Bronchial epithelial cell (primary cell): ENCODE data around the gene PTPRE. TPM values are rescaled to one million over a fixed set of nuclear protein-coding genes. Genes with fewer than 3 reads are reported as not detected.

Experiments used
- DNase-seq: peaks from one replicate; pipeline ENCODE4 v3.0.0-alpha.2; 2010; ENCODE audit warnings: low read depth
- FAIRE-seq: peaks from 2 replicates; lab custom pipeline; 2011; peaks lifted over from hg19 to GRCh38; lab: Jason Lieb, UNC
- H3K27me3 ChIP-seq: 2 replicates; pipeline ENCODE4 v1.5.1; 2011; ENCODE audit warnings: low read length; ENCODE audit not compliant: control insufficient read depth, insufficient read depth
- H3K36me3 ChIP-seq: 2 replicates; pipeline ENCODE4 v1.5.1; 2011; ENCODE audit warnings: low read length; ENCODE audit not compliant: control insufficient read depth, insufficient read depth
- H3K4me3 ChIP-seq: 2 replicates; pipeline ENCODE4 v1.5.1; 2011; ENCODE audit warnings: mild to moderate bottlenecking, low read depth, low read length, control low read depth
- CTCF ChIP-seq: IDR thresholded peaks from 2 replicates; pipeline ENCODE4 v1.5.1; 2011; ENCODE audit warnings: mild to moderate bottlenecking, moderate library complexity, low read length, control low read depth, inconsistent platforms; ENCODE audit not compliant: insufficient read depth, severe bottlenecking
- total RNA-seq: library from RNA; depleted of rRNA; stranded (reverse); fragments of >200 nt; gene quantifications from 2 replicates; pipeline ENCODE4 v1.2.1, GENCODE V29; 2014

Gene PTPRE
- total RNA-seq, 1 donor from 2014 or later: 7.9 TPM

GRCh38 chr10:128067691-128068397 is 160.9 kb downstream of the PTPRE start:
- no peak for TF ChIP-seq CTCF
- DNase-seq (no peak), FAIRE-seq (no peak)
- Histone ChIP-seq H3K4me3 (no peak overlapping the region), H3K27me3 (no peaks in the 10 kb centered on the region), H3K36me3 (peaks cover 56% of the 10 kb centered on the region)

DNA sequence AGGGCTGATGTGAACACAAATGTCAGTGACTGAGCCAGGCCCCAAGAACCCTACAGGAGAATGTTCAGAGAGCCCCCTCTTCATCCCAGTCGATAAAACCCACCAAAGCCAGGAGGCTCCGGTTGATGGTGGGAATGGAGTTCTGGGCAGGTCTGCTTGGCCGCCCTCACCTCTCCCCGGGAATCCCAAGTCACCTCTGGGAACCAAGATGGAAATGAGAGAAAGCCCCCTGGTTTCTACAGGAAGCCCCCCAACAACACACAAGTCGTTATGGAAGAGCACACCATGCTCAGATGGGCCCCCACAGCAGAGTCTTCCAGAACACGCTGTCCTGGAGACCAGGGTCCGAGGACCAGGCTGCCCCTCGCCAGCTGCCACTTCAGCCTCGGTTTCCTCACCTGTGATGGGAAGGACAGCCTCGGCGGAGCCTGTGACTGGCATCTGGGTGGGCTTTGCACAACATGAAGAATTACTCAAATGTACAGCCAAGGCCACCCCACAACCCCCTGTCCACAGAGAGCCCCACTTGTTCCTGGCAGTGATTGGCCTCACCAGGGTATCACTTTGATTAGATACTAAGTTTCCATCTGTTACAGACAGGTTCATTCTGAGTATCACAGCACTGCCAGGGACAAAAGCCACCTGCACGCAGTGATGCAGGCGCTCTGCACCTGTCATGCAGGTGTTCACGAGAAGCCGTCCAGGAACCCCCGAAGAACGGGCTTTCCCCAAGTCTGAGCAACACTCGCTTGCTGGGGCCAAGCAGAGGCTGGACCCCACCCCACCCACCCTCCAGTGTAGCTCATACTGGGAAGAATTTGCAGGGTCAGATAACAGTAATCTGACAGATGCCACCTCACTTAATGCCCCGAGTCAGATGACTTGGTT is 161.7 kb downstream of the PTPRE start:
- FAIRE-seq (no peak), DNase-seq (no peak)
- TF ChIP-seq CTCF: no peak
- no peak overlapping the region for H3K4me3 ChIP-seq
- H3K27me3 ChIP-seq: no peaks in the 10 kb centered on the region
- H3K36me3 ChIP-seq: peaks cover 61% of the 10 kb centered on the region

DNA sequence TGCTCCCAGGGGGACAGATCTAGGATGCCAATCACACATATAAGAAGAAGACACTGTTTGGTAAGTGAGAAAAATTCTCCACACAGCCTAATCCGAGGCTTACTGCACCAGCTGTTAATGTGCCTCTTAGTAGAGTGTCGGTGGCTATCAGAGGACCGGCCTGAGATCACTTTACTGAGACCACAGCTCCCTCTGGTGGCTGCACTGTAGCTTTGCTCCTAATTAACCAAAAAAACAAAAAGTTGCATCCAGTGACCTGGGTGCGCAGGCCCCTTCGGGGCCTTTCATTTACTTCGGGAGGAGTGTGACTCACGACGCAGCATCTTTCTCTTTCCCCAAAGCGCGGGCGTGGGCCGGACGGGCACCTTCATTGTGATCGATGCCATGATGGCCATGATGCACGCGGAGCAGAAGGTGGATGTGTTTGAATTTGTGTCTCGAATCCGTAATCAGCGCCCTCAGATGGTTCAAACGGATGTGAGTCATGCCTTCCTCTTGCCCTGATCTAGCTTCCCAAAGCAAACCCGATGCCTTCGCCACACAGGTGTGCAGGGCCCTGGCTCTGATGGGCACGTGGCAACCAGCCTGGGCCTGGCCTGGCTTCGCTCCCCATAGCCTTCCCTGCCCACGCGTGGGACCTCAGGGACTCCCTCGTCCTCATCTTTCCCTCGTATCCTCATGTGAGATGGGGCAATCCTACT is 162.6 kb downstream of the PTPRE start:
- peak; percentile 64 for FAIRE-seq
- peaks cover 61% of the 10 kb centered on the region for H3K36me3 ChIP-seq
- no peak overlapping the region for H3K4me3 ChIP-seq
- no peaks in the 10 kb centered on the region for H3K27me3 ChIP-seq
- peak; percentile 85 for DNase-seq
- peak; percentile 78 for TF ChIP-seq CTCF

GRCh38 chr10:128070161-128070560 is 163.3 kb downstream of the PTPRE start:
- peaks cover 63% of the 10 kb centered on the region for H3K36me3 ChIP-seq
- no peak for TF ChIP-seq CTCF
- no peak overlapping the region for H3K4me3 ChIP-seq
- no peaks in the 10 kb centered on the region for H3K27me3 ChIP-seq
- FAIRE-seq (no peak), DNase-seq (no peak)

- no peaks in the 10 kb centered on the region for H3K27me3 ChIP-seq
- FAIRE-seq: no peak
- no peak for TF ChIP-seq CTCF
- no peak for DNase-seq
- H3K36me3 ChIP-seq: peaks cover 57% of the 10 kb centered on the region
- H3K4me3 ChIP-seq: no peak overlapping the region
These were observed 164.0 kb downstream of the PTPRE start for GRCh38 chr10:128070721-128071416.
